H1 (cell line): Measurements from ENCODE around the gene TP53RK. TPM values are rescaled to one million over a fixed set of nuclear protein-coding genes. Genes with fewer than 3 reads are reported as not detected.

Experiments
- CTCF ChIP-seq, 3 experiments: IDR thresholded peaks; 1 replicate in 2 of 3; 2 replicates in 1 of 3; pipeline versions ENCODE4 v1.5.1 to v1.6.1; 2011; ENCODE audit warnings: low read length in 3 of 3, mild to moderate bottlenecking in 3 of 3, inconsistent platforms in 2 of 3, low read depth in 1 of 3, moderate library complexity in 1 of 3; ENCODE audit not compliant: insufficient read depth in 1 of 3; ENCODE audit errors: control extremely low read depth in 1 of 3
- E2F6 ChIP-seq: IDR thresholded peaks from 2 replicates; pipeline ENCODE4 v1.6.1; 2012; ENCODE audit warnings: inconsistent platforms
- KDM5A ChIP-seq: fragments of 200-600 bp; IDR thresholded peaks from 2 replicates; pipeline ENCODE4 v1.7.1; 2012; ENCODE audit warnings: mild to moderate bottlenecking, low read length, inconsistent platforms, mixed read lengths
- RXRA ChIP-seq: IDR thresholded peaks from 2 replicates; pipeline ENCODE4 v1.6.1; 2011; ENCODE audit warnings: low read depth, mild to moderate bottlenecking, low read length, moderate library complexity; ENCODE audit not compliant: insufficient read depth
- SP4 ChIP-seq: IDR thresholded peaks from 2 replicates; pipeline ENCODE4 v1.6.1; 2012; ENCODE audit warnings: low read length, inconsistent platforms
- SRF ChIP-seq: IDR thresholded peaks from 2 replicates; pipeline ENCODE4 v1.6.1; 2011; ENCODE audit warnings: mild to moderate bottlenecking, low read depth, low read length, moderate library complexity
- TEAD4 ChIP-seq: IDR thresholded peaks from 2 replicates; pipeline ENCODE4 v1.6.1; 2012; ENCODE audit warnings: low read depth, low read length, inconsistent platforms, mixed read lengths
- ZNF274 ChIP-seq: IDR thresholded peaks from 2 replicates; pipeline ENCODE4 v1.7.0; 2012; ENCODE audit warnings: low read length, borderline replicate concordance; ENCODE audit errors: extremely low read depth
- polyA plus RNA-seq, 7 experiments: library from polyadenylated mRNA; depleted of rRNA in 3 of 7; stranded (reverse) in 5 of 7; unstranded in 2 of 7; fragments of >200 nt in 5 of 7; fragments of 200-250 nt in 2 of 7; gene quantifications; 1 replicate in 5 of 7; 2 replicates in 1 of 7; 4 replicates in 1 of 7; pipeline versions ENCODE4 v1.2.1 to v1.2.3, GENCODE V29; 2011 to 2013; ENCODE audit warnings: missing spikeins in 2 of 7, mixed read lengths in 2 of 7
- total RNA-seq: library from RNA; stranded (reverse); fragmentation: NEBNext Ultra II Directional; extraction: Animal tissue kit (Norgen Biotek cat#: 25700); gene quantifications from 2 replicates; pipeline ENCODE4 v1.2.1, GENCODE V29; 2021

TP53RK gene
- total and polyA plus RNA-seq, 2 of the 8 experiments (the other 6 are each of a cell fraction or from before 2014, with no cell fraction given) = 8.5 to 16.3 TPM

GRCh38 chr20:46722450-46722849 is 33.2 kb upstream of the TP53RK start (continued):
- no peak for TF ChIP-seq CTCF (IDR thresholded peaks at IDR 0.05; ENCODE audit: control extremely low read depth in 1 of 3, insufficient read depth in 1 of 3, low read depth in 1 of 3, low read length in 3 of 3)
- TF ChIP-seq ZNF274 = no peak
- no peak for TF ChIP-seq E2F6
- TF ChIP-seq RXRA = no peak
- no peak for TF ChIP-seq KDM5A
- TF ChIP-seq SP4 = no peak
- TF ChIP-seq TEAD4 = no peak
- no peak for TF ChIP-seq SRF
- TF ChIP-seq, all 59 proteins: peak for 0
